Cardiac fibroblast (primary cell): ENCODE results near the gene SCNM1.
A peak's percentile ranks its signal among the peaks of the same experiment; 100 is the strongest.

Source experiments
- DNase-seq, 2 donors: peaks; one replicate each; pipeline versions ENCODE4 v3.0.0 to v3.0.0-alpha.2; 2010; ENCODE audit warnings: low read depth in 2 of 2
- H3K4me3 ChIP-seq, 2 donors: replicated peaks in 1 of 2; 1 replicate in 1 of 2; 2 replicates in 1 of 2; pipeline ENCODE4 v1.5.1; 2011; ENCODE audit warnings: low read depth in 2 of 2, low read length in 2 of 2, mild to moderate bottlenecking in 2 of 2, moderate library complexity in 1 of 2
- CTCF ChIP-seq: IDR thresholded peaks from one replicate; pipeline ENCODE4 v1.5.1; 2011; ENCODE audit warnings: low read depth, mild to moderate bottlenecking, low read length, inconsistent platforms

SCNM1 gene

GRCh38 chr1:151147132-151147503, 18.8 kb upstream of the SCNM1 start:
- no peak for TF ChIP-seq CTCF

DNA sequence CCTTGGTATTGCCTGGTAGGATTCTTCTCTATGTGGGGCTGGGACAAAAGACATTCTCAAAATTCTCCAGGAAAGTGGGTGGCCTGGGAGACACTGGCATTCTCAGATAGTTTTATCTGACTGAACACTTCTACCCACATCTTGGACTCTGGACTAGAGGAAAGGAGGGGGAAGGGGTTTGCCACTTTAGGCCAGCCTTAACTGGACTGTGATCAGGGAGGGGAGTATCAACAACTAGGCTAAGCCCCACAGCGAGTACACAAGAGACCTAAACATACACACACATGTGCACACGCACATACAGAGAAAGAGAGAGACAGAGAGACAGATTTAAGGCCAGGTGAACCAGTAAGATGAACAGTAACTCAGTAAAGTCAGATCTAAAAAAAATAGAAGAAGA, 18.3 kb upstream of the SCNM1 start:
- no peak for DNase-seq
- H3K4me3 ChIP-seq = no peak overlapping the region
- no peak for TF ChIP-seq CTCF

More at GRCh38 chr1:151147132-151147503, 18.8 kb upstream of the SCNM1 start:
- DNase-seq = peak; percentile 54 to 57
- peak overlapping the region; percentile 44 to 73 for H3K4me3 ChIP-seq

GRCh38 chr1:151156515-151156819, 9.5 kb upstream of the SCNM1 start, which contains the start of gene TNFAIP8L2:
Gene TNFAIP8L2, plus strand, starts transcription at chr1:151156649. Its CDS starts 2,049 bp downstream, at chr1:151158698.
- no peak for DNase-seq
- H3K4me3 ChIP-seq = no peak within 1 kb of the TSS
- TF ChIP-seq CTCF = no peak

DNA sequence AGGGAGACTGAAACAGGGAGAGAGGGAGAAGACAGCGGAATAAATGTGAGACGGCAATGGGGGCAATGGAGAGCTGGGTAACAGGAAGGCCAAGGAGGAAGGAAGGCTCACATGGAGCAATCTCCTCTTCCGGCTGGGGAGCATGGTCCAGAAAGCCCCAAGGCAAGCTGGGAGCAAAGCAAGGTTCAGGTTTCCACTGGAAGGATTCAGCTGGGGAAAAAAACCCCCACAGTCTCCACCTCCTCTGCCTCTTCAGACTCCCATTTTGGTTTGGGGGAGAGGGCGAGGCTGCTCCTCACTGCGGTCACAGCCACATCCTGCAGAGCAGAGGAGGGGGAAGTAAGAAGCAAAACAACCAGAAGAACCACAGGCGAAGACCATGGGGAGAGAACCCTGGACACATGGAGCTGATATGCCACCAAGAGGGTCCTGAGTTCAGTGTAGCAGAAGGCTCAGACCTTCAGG, 8.8 kb upstream of the SCNM1 start:
- no peak for TF ChIP-seq CTCF
- no peak for DNase-seq
- H3K4me3 ChIP-seq = no peak overlapping the region

DNA sequence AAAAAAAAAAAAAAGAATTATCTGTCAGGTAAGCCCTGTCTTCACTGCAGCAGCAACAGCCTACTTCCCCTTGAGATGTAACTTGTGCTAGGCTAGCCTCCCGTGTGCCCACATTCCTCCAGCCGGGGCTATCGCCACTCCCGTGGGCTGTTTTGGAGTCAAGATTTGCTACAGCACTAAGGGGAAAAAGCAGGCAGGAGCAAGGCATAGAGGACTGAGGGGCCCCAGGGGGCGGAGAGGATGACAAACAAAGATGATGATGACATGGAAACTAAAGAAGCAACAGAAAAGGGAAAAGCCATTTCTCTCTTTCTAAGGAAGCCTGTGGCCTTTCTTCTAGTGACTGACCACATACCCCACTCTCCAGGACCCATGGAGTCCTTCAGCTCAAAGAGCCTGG, 7.6 kb upstream of the SCNM1 start:
- DNase-seq = no peak
- H3K4me3 ChIP-seq = no peak overlapping the region
- no peak for TF ChIP-seq CTCF

GRCh38 chr1:151158751-151159251, 7.1 kb upstream of the SCNM1 start:
- DNase-seq = no peak
- H3K4me3 ChIP-seq = no peak overlapping the region
- no peak for TF ChIP-seq CTCF

- TF ChIP-seq CTCF = no peak
- H3K4me3 ChIP-seq = no peak overlapping the region
- no peak for DNase-seq
Observed at GRCh38 chr1:151159373-151159772, 6.6 kb upstream of the SCNM1 start.
